ENCODE measurements around the gene C1QTNF9. TPM values are rescaled to one million over a fixed set of nuclear protein-coding genes. Genes with fewer than 3 reads are reported as not detected.
"Not testable (repeated sequence)": the region's sequence is repeated elsewhere in the genome, so short reads cannot be mapped to it uniquely, and the experiment has no call there.

The C1QTNF9 gene
- total RNA-seq, 1 donor from 2014 or later = not detected

DNA sequence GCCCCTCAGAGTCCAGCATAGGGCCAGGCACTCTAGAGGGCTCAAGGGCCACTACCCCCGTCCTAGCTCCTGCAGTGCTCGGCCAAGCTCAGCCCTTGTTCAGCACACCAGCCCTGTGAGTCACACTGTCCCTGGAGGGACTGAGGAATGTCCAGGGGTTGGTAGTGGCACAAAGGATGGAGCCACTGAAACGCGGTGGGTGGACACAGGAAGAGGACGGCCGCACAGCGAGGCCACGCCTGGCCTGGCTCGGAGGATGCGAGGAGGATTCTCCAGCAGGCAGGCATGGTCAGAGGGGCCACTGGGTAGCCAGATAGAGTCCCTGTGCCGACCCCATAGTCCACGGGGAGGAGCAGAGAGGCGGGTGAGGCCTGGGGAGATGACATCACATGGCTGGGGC lies 45.7 kb downstream of the C1QTNF9 start:
- Histone ChIP-seq H3K9me3 (no peaks in the 10 kb centered on the region), H3K36me3 (no peaks in the 10 kb centered on the region), H3K4me3 (no peak overlapping the region), H3K4me1 (no peaks in the 10 kb centered on the region), H3K27ac (no peak overlapping the region), H3K27me3 (no peaks in the 10 kb centered on the region)
- no peak for DNase-seq (ENCODE audit: low spot score in 2 of 2)
- intact Hi-C loops (cut with DNase I) = no loop called here
- TF ChIP-seq, protein P1, sequence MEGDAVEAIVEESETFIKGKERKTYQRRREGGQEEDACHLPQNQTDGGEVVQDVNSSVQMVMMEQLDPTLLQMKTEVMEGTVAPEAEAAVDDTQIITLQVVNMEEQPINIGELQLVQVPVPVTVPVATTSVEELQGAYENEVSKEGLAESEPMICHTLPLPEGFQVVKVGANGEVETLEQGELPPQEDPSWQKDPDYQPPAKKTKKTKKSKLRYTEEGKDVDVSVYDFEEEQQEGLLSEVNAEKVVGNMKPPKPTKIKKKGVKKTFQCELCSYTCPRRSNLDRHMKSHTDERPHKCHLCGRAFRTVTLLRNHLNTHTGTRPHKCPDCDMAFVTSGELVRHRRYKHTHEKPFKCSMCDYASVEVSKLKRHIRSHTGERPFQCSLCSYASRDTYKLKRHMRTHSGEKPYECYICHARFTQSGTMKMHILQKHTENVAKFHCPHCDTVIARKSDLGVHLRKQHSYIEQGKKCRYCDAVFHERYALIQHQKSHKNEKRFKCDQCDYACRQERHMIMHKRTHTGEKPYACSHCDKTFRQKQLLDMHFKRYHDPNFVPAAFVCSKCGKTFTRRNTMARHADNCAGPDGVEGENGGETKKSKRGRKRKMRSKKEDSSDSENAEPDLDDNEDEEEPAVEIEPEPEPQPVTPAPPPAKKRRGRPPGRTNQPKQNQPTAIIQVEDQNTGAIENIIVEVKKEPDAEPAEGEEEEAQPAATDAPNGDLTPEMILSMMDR (IDR thresholded peaks at IDR 0.05) = no peak

DNA sequence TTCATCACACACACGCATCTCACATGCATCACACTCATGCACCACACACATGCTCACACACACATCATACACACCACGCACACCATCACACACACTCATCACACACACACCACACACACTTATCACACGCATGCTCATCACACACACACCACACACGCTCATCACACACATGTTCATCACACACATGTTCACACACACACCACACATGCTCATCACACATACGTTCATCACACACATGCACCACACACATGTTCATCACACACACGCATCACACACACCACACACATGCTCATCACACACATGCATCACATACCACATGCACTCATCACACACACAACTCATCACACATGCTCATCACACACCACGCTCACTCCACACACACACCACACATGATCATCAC lies 46.9 kb downstream of the C1QTNF9 start:
- H3K27ac ChIP-seq = no peak overlapping the region

DNA sequence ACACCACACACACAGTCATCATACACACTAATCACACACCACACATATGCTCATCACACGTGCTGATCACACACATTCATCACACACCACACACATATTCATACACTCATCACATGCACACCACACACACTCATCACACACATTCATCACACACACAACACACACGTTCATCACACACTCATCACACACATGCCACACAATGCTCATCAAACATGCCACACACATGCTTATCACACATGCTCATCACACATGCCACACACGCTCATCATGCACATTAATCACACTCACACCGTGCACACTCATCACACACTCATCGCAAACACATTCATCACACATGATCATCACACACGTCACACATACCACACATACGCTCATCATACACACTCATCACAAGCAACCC lies 47.5 kb downstream of the C1QTNF9 start:
- Histone ChIP-seq H3K36me3 (no peaks in the 10 kb centered on the region), H3K9me3 (no peaks in the 10 kb centered on the region), H3K4me1 (no peaks in the 10 kb centered on the region), H3K4me3 (no peak overlapping the region), H3K27ac (no peak overlapping the region), H3K27me3 (no peaks in the 10 kb centered on the region)
- intact Hi-C loops (cut with DNase I) = no loop called here
- TF ChIP-seq, protein P1 (IDR thresholded peaks at IDR 0.05) = no peak
- no peak for DNase-seq (ENCODE audit: low spot score in 2 of 2)

More for the DNA sequence above, 46.9 kb downstream of the C1QTNF9 start:
- H3K36me3 ChIP-seq = no peaks in the 10 kb centered on the region
- no peak for DNase-seq (ENCODE audit: low spot score in 2 of 2)
- H3K4me1 ChIP-seq = no peaks in the 10 kb centered on the region
- TF ChIP-seq, protein P1 (IDR thresholded peaks at IDR 0.05) = no peak
- no peaks in the 10 kb centered on the region for H3K9me3 ChIP-seq
- H3K27me3 ChIP-seq = no peaks in the 10 kb centered on the region
- intact Hi-C loops (cut with DNase I) = no loop called here
- H3K4me3 ChIP-seq = no peak overlapping the region

DNA sequence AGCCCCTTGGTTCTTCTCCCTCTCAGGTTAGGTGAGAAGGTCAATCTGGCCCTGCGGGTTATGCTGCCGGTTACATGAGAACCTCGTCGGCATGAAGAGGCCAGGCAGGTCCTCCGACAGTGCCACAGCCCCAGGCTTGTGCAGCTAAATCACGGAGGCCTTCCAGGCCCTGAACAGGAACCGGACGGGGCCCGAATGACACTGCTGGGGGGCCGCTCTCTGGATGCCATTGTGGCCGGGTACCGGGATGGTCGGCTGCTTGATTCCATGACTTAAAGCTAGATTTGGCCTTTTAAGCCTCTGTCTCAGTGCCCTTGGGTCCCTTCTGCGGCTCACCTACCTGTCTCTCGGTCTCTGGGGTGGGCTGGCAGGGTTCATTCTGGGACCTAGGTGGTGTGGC lies 48.4 kb downstream of the C1QTNF9 start:
- no peaks in the 10 kb centered on the region for H3K27me3 ChIP-seq
- intact Hi-C loops (cut with DNase I) = no loop called here
- no peak for DNase-seq (ENCODE audit: low spot score in 2 of 2)
- H3K36me3 ChIP-seq = no peaks in the 10 kb centered on the region
- no peak overlapping the region for H3K27ac ChIP-seq
- TF ChIP-seq, protein P1 (IDR thresholded peaks at IDR 0.05) = no peak
- no peaks in the 10 kb centered on the region for H3K4me1 ChIP-seq
- H3K4me3 ChIP-seq = no peak overlapping the region
- no peaks in the 10 kb centered on the region for H3K9me3 ChIP-seq

DNA sequence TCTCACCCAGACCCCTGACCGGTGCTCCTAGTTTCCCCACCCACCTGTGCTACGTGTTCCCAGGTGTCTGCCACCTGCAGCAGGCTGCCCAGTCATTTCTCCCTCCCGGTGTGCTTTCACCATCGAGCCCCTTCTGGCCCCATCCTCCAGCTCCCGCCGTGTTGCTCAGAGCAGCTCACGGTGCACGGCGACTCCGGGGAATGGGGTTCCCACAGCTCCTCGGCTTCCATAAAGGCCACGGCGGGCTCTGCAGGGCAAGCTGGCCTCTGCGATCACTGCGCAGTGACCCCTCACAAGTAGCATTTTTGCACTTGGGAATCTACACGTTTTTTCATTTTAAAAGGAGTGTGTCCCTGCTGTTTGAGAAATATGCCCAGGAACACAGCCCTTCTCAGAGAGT lies 49.5 kb downstream of the C1QTNF9 start:
- H3K9me3 ChIP-seq; DNase-seq (ENCODE audit: low spot score in 2 of 2); H3K27me3 ChIP-seq; H3K27ac ChIP-seq; H3K4me3 ChIP-seq; intact Hi-C loops (cut with DNase I); H3K4me1 ChIP-seq; H3K36me3 ChIP-seq: not testable (repeated sequence)

DNA sequence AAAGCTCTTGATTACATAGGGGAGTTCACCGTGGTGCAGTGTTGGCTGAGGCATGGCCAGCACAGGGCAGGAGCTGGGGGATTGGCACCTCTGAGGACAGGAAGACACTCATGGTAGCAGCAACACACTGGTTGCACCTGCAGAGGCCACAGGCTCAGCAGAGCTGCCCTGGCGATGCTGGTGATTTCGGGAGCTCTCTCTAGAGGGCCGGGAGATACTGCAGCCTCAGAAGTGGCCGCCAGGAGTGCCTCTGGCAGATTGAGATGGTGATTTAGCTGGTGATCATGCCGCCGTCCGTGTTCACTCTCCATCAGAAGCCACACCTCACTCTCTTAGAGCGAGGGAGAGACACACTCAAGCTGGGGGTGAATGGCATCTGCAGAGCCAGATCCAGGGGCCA lies 49.9 kb downstream of the C1QTNF9 start:
- H3K4me1 ChIP-seq; H3K4me3 ChIP-seq; H3K36me3 ChIP-seq; intact Hi-C loops (cut with DNase I); H3K27me3 ChIP-seq; H3K9me3 ChIP-seq; DNase-seq (ENCODE audit: low spot score in 2 of 2); H3K27ac ChIP-seq: not testable (repeated sequence)

DNA sequence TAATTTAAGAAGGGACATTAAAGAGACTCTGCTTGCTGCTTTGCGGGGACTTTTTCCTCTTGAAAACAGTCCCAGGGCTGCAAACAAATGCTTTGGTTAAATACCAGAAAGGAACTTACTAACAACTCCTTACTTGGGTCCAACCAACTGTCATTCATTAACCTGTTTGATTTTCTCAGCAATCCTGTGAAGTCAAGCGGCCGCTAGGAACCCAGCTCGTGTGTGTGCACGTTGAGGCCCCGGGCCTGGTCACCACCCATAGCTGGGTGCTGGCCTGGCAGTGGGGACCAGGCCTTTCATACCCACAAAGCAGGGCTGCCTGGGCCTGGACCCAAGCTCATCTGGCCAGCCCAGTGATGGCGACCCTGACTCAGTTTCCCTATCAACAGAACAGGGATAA lies 50.7 kb downstream of the C1QTNF9 start:
- DNase-seq (ENCODE audit: low spot score in 2 of 2) = no peak
- H3K27ac ChIP-seq = no peak overlapping the region

More for the DNA sequence above, 50.7 kb downstream of the C1QTNF9 start:
- intact Hi-C loops (cut with DNase I) = loop anchor here (10.0 kb wide), 1 partner anchor 1415 kb away; no protein-coding TSS in a partner anchor
- H3K4me1 ChIP-seq = no peaks in the 10 kb centered on the region
- H3K36me3 ChIP-seq = no peaks in the 10 kb centered on the region
- no peaks in the 10 kb centered on the region for H3K27me3 ChIP-seq
- H3K9me3 ChIP-seq = no peaks in the 10 kb centered on the region
- TF ChIP-seq, protein P1 (IDR thresholded peaks at IDR 0.05) = no peak
- no peak overlapping the region for H3K4me3 ChIP-seq

Data from ascending aorta (tissue), 2 donors.